D341Med (cell line): Measurements from ENCODE around the gene TMEFF2.
A peak's percentile ranks its signal among the peaks of the same experiment; 100 is the strongest.
"Not testable (repeated sequence)": the region's sequence is repeated elsewhere in the genome, so short reads cannot be mapped to it uniquely, and the experiment has no call there.

ENCODE experiments used
- DNase-seq: peaks from one replicate; pipeline ENCODE4 v3.0.0; 2012; ENCODE audit warnings: low spot score

The TMEFF2 gene

DNA sequence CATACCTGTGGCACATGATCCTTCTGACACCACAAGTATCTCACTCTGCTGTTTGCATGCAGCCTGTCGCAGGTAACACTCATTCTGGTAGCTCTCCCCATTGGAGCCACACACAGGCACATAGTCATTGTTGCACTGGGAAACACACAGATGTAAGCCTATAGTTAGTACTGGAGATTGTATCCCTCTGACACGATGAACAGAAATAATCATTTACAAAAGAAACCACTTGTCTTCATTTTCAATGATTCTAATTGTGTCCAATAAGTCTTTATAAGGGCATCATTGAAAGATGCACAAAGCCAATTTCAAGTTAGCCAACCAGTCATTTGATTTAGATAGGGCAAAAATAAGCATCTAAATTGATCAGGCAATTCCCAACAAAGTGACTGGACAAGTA, 10.4 kb downstream of the TMEFF2 start:
- no peak for DNase-seq

DNA sequence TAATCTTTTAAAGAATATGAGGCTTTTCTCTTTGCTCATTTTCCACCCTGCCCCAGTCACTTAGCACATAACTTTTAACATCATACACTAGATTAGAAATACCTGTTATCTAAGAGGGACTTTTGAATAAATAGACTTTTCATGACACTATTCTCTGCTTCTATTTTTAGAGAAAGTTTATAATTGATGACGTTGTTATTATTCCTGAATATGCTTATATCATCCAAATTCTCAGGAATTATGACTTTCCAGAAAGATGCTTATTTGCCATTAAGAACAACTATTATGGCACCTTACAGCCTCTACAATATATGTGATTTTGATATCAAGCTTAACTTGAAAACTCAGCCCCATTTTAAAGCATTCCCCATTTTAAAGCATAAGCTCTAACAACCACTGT, 11.4 kb downstream of the TMEFF2 start:
- no peak for DNase-seq

DNA sequence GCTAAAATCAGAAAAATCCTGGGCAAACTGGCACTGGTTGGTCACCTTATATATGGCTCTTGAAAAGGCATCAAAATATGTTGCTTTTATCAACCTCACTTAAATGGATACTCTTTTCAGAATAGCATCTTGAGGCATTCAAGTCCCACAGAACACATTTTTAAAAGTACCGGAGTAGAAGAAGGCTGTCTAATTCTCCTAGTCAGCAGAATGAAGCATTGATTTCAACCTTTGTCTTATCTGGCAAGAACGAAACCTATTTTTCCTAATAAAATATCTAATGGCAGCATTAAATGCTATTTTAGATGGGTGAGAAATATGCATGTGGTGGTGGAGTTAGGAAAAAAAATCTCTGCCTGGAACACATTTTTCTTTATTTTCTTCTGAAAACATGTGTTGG, 27.8 kb downstream of the TMEFF2 start:
- no peak for DNase-seq

DNA sequence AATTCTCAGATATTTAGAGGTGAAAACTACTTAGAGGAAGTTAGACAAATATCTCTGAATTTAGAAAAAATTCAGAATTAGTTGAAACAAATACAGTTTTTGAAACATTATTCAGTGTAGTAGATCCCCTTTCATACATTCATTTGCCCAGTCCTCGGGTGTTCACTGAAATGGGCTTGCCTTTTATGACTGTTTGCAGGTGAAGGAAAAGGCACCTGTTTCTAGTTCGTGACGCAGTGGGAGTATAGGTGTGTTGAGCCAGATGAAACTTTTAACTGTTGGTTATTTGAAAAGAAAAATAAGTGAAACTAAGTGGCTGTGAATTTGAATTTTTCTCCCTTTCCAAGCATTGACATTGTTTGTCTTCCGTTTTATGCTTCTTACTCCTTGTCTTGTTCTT, 28.9 kb downstream of the TMEFF2 start:
- DNase-seq = no peak

DNA sequence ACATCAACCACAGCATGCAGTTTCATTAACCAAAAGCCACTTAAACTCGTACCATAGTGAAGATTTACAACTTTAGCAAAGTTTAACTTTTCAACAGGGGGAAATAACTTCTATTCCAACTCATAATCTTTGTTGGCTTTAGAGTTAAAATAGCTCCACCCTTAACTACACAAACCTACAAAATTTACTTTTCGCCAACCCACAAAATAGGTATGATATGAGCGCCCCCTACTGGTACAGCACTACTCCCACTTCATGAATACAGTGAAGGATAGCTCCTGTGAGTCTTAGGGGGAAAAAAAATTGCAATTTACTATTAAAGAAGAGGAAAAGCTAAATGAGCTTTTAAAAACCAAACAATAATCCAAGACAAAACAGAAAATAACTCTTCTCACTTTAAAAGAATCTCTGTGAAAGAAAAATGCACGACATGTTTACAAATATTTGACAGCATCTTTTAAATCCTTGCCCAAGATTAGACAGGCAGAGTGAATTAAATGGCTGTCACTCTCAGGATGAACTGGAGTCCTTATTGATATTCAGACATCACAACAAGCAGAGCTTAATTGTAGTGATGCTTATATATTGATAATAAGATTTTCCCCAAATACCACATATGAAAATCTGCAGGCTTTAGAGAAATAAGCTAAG, 32.2 kb downstream of the TMEFF2 start:
- DNase-seq = peak; percentile 46

DNA sequence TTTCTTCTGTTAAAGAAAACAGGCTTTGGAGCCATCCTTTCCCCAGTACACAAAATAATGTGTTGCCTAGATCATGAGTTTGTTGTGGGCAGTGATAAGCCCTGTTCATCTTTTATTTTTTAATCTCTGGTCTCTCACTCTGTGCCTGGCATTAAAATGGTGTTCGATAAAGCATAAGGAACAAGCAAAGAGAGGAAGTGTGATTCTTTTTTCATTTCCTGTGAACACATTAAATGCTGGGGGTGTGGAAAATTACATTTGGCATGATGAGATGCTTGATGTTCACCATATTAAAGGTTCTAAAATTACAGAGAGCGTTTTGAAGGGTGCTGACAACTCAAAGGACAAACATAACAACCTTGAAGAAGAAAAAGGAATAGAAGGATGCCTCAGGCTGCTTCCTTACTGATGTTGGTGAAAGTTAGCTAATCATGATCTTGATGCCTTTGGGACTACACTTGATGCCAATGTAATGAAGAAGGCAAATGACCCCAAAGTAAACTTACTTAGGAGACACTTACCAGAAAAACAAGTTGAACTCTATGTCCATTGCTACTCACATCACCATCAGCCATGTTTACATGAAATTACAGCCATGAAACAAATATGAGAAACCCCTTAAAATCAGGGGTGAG, 33.0 kb downstream of the TMEFF2 start:
- no peak for DNase-seq

DNA sequence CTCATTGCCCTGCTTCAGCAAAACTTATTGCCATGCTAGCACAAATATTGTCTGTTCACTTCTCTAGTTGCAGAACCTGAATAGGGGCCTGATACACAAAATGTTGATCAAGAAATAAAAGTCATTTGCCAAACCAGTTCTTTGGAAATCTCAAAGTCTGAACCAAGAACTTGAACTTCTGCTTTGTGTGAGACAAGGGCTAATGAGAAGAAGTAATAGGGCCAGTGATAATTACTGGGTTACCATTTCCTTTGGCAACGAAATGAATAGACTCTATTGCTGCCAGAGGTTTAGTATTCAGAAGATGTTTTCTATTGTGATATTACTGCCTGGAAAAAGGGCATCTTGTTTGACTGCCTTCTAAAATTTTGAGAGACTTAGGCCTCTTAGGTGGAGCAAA, 35.0 kb downstream of the TMEFF2 start:
- DNase-seq = no peak

DNA sequence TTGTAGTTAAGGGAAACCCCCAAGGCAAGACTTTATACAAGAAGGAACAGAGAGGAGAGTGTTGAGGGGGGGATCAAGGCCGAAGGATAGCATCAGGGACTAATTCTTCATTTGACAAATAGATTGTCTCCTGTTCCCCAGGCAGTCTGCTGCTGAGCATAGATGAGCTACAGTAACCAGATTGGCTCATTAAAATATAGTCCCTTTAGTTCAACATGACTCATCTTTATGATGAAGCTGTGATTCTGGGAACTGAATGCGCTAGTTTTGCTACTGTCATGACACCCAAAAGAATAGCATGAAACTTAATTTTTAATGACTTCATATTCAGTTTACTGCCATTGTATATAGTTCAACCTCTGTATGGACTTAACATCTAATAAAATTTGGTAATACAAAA, 35.5 kb downstream of the TMEFF2 start:
- no peak for DNase-seq

DNA sequence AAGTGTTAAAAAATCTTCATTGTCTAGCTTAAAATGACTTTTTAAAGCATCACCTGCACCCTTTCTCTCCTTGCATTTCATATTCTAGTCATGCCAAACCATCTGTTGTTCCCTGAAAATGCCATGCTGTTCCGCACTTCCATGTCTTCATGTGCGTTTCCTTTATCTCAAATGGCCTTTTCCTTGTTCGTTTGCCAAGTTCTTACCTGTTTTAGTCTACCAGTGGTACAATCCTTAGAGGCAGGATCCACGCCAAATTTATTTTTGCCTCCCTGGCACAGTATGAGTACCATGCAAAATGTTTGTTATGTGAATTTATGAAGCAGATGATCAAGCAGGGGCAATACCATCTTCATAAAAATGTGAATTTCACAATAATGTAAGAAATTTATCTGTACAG, 37.0 kb downstream of the TMEFF2 start:
- DNase-seq = no peak

DNA sequence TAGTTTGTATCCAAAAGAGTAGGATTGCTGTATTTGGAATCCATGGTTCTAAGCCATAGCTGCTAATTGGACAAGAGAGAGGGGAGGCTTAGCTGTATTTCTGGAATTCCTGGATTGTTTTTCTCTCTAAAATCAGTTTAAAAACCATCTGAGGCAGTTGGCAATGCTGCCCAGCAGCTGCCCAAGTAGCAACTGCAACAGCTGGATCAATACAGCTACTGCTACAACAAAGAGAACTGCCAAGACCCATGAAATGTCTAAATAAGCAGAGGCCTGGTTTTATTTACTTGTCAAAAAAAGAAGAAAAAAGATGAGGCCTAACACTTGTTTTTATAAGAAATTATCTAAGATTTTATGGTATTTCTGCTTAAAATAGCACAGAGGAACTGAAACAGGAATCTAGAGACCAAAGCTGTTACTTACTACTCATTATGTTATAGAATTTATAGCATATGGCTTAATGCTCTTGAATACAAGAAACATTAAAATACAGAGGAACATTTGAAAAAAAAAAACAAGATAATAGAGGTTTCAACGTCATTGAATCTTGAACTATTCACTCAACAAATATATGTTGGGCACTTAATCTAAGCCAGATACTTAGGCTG, 39.1 kb downstream of the TMEFF2 start:
- no peak for DNase-seq

DNA sequence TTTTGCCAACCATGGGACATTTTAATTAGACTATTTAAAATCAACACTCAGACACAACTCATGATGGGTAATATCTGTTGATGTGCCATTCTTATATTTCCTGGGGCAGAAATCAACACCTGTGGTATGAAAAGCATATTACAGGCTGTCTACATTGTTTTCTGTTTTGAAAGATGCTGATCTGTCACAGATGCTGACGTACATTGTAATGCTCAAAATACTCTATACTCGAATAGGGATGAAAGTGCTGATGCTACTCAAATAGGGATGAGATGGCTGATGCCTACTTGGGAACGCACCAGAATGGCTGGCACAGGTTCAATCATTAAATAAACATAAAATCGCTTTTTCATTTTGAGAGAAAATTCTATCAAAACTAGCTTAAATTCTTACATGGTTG, 41.2 kb downstream of the TMEFF2 start:
- DNase-seq = no peak

DNA sequence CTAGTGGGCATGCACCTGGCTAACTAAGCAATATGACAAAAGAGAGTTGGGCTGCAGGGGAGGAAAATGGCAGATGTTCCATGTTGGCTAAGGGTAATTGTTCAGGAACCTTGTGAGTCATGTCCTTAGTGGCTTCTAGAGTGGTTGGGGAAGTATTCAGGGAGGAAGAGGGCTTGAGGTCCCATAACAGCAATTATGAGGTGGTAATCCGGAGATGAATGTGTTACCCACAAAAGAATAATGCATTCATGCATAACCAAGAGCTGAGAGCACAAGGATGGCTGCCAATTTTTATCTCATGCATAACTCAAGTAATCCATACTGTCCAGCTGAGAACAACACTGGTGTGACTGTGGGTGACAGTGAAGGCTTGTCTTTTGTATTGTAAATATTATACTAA, 42.9 kb downstream of the TMEFF2 start:
- DNase-seq = no peak

DNA sequence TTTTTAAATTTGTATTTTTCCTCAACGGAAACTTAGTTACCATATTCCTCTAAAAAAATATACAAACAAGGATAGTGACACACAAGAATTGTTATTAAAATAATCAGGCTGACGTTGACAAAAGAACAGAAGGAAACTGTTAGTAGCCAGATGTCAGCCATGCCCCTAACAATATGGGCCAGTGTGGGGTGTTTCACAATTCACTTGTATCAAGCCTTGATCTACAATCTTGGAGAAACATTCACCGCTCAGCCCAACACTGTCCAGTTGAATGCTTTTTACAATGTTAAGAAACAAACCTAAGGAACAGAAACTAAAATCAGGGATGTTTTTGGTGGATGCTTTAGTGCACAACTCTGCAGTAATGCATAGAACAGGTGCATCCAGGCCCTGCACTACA, 44.6 kb downstream of the TMEFF2 start:
- DNase-seq = no peak

DNA sequence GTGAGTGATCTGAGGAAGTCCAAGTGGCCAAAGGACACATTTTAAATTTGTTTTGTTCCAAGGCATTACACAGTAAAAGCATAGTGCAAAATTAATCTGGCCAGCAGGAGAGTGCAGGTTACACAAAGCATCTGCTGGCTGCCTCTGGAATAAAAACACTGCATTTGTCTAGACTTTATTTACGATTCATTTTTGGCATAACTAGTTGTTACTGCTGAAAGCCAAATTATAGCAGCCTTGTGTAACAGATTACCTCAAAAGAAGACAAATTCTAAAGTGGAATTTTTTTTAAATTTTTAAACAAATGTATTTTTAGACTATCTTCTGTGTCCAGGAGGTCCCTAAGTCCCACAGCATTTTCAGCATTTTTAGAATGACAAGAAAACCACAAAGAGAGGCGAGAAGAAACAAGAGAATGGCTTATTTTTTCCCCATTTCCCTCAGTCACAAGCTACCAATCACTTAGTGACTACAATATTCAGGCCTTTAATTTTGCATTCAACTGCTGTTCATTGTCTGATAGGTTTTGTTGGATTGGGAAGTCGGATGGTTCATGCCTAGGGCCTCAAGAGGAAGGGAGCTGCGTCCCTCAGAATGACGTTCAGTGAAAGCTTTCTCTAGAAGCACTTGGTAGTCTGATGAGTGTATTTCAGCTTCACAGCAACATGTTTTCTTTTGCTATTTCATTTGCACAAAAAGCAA, 46.0 kb downstream of the TMEFF2 start:
- DNase-seq = no peak

DNA sequence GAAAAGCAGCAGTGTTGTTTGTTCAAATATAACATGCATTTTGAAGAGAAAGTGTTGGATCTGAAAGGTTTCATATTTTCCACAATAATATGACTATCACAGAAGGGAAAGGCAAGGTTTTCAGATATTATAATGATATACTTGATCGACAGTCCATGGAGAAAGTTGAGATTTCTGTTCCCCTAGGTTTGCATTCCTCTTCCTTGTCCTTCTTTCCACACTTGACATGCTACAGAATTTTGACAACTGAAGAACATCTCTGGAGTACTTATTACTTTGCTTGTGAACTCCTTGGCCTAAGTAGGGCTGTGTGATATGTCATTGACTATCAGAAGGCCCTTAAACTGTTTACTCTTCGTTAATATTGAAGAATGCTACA, 46.5 kb downstream of the TMEFF2 start:
- DNase-seq = no peak

DNA sequence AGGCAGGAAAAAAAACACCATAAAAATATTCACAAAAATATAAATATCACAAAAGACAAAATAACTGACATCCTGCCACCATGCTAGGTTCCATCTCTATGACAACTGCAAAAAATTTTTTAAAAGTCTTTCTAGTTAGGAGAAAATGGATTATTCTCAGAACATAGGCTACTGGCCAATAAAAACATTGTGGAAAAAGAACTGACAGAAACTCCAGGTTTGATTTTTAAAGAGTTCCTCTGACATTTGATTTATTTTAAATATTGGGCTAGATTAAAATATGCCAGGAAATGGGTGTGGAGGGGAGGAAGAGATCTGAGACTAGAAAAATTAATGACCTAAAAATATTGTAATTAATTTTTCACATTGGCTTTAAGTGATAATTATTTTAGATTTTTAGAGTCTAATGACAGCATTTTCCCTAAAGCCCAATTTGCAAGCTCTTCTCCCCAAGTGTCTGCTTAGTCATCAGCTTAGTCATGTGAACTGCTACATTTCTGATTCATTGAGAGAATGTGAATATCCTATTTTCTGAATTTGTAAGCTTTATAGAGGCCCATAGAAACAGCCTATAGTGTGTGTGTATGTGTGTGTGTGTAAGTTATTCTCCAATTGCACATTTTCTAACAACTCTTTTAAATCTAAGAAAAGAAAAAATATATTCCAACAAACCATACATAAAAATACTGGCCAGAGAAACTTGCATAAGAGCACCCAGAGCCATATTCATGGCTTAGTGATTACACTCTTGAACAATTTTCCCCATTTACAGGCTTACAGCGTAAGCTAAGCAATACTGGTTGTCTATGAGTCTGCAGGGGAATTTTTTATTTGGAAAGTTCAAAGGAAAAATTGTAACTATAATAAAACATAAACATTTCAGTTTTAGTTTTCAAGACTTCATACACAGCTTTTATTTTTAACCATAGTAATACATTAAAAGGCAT, 48.4 kb downstream of the TMEFF2 start:
- no peak for DNase-seq

DNA sequence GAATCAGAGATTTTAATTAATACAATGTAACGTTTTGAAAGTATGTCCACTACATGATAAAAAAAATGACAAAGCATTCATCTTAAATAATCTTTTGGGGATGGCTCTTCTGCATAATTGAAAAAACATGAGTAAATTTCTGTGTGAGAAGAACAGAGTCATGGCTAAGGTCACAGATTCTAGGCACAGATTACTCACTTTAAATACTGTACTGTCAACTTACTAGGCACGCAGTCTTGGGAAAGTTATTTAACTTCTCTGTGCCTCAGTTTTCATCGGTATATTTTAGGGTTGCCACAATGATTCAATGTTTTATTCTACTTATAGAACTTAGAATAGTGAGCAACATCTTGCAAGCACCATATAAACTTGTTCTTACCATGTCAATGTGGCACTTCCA, 49.2 kb downstream of the TMEFF2 start:
- DNase-seq = no peak

DNA sequence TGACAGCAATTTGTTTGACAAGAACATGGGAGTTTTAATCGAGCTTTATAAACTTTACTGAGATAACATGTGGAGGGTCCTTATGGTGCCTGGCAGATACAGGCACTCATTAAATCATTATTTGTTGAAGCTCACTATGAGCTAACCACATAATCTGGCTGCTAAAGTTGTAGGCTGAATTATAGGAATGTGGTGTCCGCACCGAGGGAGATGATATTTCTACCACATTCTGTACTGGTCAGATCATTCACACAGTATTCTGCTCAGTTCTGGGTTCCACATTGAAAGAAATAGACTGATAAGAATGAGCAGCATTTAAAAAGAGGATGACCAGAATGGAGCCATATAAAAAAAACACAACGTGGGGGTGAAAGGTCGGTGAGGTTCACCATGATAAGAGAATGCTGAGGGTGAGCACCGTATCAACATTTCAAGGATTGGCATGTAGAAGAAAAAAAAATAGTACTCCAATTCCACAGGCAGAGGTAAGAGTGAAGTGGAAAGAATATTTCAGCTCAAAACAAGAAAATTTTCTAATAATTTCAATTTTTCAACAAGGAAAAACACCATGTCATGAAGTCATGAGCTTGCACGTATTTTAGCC, 54.4 kb downstream of the TMEFF2 start:
- no peak for DNase-seq

DNA sequence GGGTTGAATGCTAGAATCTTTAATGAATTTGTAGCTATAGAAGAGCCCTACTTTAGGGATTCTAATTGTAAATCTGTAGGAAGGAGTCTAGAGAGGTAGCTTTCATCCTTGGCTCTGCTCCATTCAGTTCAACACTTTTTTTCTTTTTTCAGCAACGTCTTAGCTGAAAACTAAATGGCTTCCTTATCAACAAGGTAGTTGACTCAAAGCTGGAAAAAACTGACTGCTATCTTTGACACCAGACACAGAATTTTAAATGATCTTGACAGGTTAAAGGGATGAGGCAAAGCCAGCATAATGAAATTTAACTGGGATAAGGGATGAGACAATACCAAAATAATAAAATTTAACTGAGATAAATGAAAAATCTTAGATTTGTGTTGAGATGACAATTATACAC, 54.9 kb downstream of the TMEFF2 start:
- no peak for DNase-seq

DNA sequence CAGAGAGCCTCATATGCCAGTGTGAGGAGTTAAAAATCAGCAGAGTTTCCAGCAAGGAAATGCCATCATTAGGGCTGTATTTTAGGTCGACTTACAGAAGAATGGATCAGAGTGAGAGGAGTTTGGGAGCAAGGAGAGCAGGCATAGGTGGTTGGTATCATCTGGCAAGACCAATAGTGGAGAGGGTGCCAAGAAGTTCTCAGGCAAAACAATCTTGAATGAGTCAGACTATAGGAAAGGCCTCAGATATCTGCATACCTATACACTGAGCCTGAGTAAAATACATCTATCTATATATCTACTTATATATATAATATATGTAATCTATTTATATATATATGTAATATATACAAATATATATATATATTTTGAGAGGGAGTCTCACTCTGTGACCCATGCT, 57.3 kb downstream of the TMEFF2 start:
- DNase-seq = no peak

DNA sequence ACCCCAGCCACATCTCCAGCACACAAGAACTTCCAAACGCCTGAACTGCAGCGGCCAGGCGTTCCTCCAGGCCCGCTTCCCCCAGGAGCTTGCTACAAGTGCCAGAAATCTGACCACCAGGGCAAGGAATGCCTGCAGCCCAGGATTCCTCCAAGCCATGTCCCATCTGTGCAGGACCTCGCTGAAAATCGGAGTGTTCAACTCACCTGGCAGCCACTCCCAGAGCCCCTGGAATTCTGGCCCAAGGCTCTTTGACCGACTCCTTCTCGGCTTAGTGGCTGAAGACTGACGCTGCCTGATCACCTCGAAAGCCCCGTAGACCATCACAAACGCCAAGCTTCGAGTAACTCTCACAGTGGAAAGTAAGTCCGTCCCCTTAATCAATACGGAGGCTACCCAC, 62.1 kb downstream of the TMEFF2 start:
- DNase-seq = not testable (repeated sequence)

DNA sequence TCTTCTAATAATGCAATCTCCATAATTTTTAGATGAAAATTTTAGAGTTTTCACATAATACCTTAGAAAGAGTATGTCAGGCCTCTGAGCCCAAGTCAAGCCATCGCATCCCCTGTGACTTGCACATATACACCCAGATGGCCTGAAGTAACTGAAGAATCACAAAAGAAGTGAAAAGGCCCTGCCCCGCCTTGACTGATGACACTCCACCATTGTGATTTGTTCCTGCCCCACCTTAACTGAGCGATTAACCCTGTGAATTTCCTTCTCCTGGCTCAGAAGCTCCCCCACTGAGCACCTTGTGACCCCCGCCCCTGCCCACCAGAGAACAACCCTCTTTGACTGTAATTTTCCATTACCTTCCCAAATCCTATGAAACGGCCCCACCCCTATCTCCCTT, 64.4 kb downstream of the TMEFF2 start:
- not testable (repeated sequence) for DNase-seq
